Activated naive CD4-positive, alpha-beta T cell treated with anti-CD3 and anti-CD28 coated beads, Interleukin-2, amount 50 U/mL, for 72 hours (primary cell): ENCODE data around the gene ACP7. TPM values are rescaled to one million over a fixed set of nuclear protein-coding genes. Genes with fewer than 3 reads are reported as not detected.
"Not testable (repeated sequence)": the region's sequence is repeated elsewhere in the genome, so short reads cannot be mapped to it uniquely, and the experiment has no call there.

ENCODE experiments used
- ATAC-seq, 2 donors: fragments of 150-1000 bp; cut with Tn5 transposase; 2 replicates each; pipeline ENCODE4 v1.10.0; 2021; ENCODE audit warnings: mild to moderate bottlenecking in 2 of 2, moderate library complexity in 2 of 2
- DNase-seq, 2 donors: peaks; one replicate each; pipeline ENCODE4 v3.0.0; 2021 to 2022; ENCODE audit warnings: low spot score in 2 of 2
- H3K27ac Mint-ChIP-seq, 2 donors: one replicate each; pipeline ENCODE4 v1.8.0; 2022; ENCODE audit warnings: mild to moderate bottlenecking in 2 of 2, mixed read lengths in 2 of 2
- H3K36me3 Mint-ChIP-seq, 2 donors: one replicate each; pipeline ENCODE4 v1.8.0; 2022; ENCODE audit warnings: mixed read lengths in 2 of 2
- H3K9me3 Mint-ChIP-seq, 2 donors: one replicate each; pipeline ENCODE4 v1.8.0; 2022; ENCODE audit warnings: mixed read lengths in 2 of 2
- total RNA-seq, 2 donors: library from RNA; stranded (reverse); gene quantifications; one replicate each; pipeline ENCODE4 v1.2.3, GENCODE V29; 2022

Gene ACP7
- total RNA-seq, 2 donors from 2014 or later, result 0.08 TPM; not detected in 1

- Mint-ChIP-seq H3K9me3 (no peaks in the 10 kb centered on the region), H3K27ac (no peak overlapping the region)
- DNase-seq, result no peak
Observed at GRCh38 chr19:39115105-39115847, 31.1 kb downstream of the ACP7 start.

GRCh38 chr19:39117023-39117422 is 32.9 kb downstream of the ACP7 start:
- not testable (repeated sequence) for H3K27ac Mint-ChIP-seq, ATAC-seq, H3K36me3 Mint-ChIP-seq, H3K9me3 Mint-ChIP-seq, DNase-seq

More at GRCh38 chr19:39115105-39115847, 31.1 kb downstream of the ACP7 start:
- ATAC-seq, result no peak
- H3K36me3 Mint-ChIP-seq, result no peaks in the 10 kb centered on the region

- ATAC-seq, result no peak
- no peaks in the 10 kb centered on the region for H3K36me3 Mint-ChIP-seq
- H3K9me3 Mint-ChIP-seq, result no peaks in the 10 kb centered on the region
- no peak for DNase-seq
- no peak overlapping the region for H3K27ac Mint-ChIP-seq
Observed at GRCh38 chr19:39119830-39120229, 35.7 kb downstream of the ACP7 start.

GRCh38 chr19:39122934-39123731 is 39.0 kb downstream of the ACP7 start:
- ATAC-seq (no peak), DNase-seq (no peak)
- Mint-ChIP-seq H3K36me3 (peaks cover 0 to 6% of the 10 kb centered on the region in 2 donors), H3K9me3 (no peaks in the 10 kb centered on the region), H3K27ac (peak overlapping the region in 1 of 2 donors; percentile 57)

GRCh38 chr19:39124136-39124764 is 40.1 kb downstream of the ACP7 start:
- peak overlapping the region in 1 of 2 donors; percentile 94 for H3K27ac Mint-ChIP-seq
- ATAC-seq (no peak), DNase-seq (no peak)
- no peaks in the 10 kb centered on the region for H3K9me3 Mint-ChIP-seq
- H3K36me3 Mint-ChIP-seq, result peaks cover 0 to 6% of the 10 kb centered on the region in 2 donors

- H3K9me3 Mint-ChIP-seq, result no peaks in the 10 kb centered on the region
- DNase-seq (no peak), ATAC-seq (no peak)
- H3K27ac Mint-ChIP-seq, result peak overlapping the region; percentile 93 to 94
- H3K36me3 Mint-ChIP-seq, result peaks cover 0 to 6% of the 10 kb centered on the region in 2 donors
Observed at GRCh38 chr19:39125199-39125553, 41.0 kb downstream of the ACP7 start.

- peak; percentile 99 for ATAC-seq
- peaks cover 0 to 6% of the 10 kb centered on the region in 2 donors for H3K36me3 Mint-ChIP-seq
- no peaks in the 10 kb centered on the region for H3K9me3 Mint-ChIP-seq
- H3K27ac Mint-ChIP-seq, result peak within 1 kb of the TSS; percentile 93 to 94
- DNase-seq, result peak; percentile 97 to 98
Observed at GRCh38 chr19:39125554-39126311, 41.6 kb downstream of the ACP7 start, which contains the start of gene PAK4. Gene PAK4, plus strand, starts transcription at chr19:39125786. Its CDS starts 43,768 bp downstream, at chr19:39169554.

- DNase-seq (no peak), ATAC-seq (no peak)
- H3K9me3 Mint-ChIP-seq, result no peaks in the 10 kb centered on the region
- peaks cover 0 to 6% of the 10 kb centered on the region in 2 donors for H3K36me3 Mint-ChIP-seq
- H3K27ac Mint-ChIP-seq, result peak overlapping the region; percentile 93 to 94
Observed at GRCh38 chr19:39126312-39127187, 42.4 kb downstream of the ACP7 start.

- no peak for DNase-seq
- peaks cover 0 to 6% of the 10 kb centered on the region in 2 donors for H3K36me3 Mint-ChIP-seq
- peak overlapping the region in 1 of 2 donors; percentile 31 for H3K27ac Mint-ChIP-seq
- no peak for ATAC-seq
- H3K9me3 Mint-ChIP-seq, result no peaks in the 10 kb centered on the region
Observed at GRCh38 chr19:39127812-39128515, 43.8 kb downstream of the ACP7 start.

- DNase-seq (no peak), ATAC-seq (no peak)
- no peaks in the 10 kb centered on the region for H3K9me3 Mint-ChIP-seq
- H3K27ac Mint-ChIP-seq, result no peak overlapping the region
- peaks cover 0 to 6% of the 10 kb centered on the region in 2 donors for H3K36me3 Mint-ChIP-seq
Observed at GRCh38 chr19:39128516-39129079, 44.4 kb downstream of the ACP7 start.

- DNase-seq (no peak), ATAC-seq (no peak)
- Mint-ChIP-seq H3K36me3 (peaks cover 0 to 6% of the 10 kb centered on the region in 2 donors), H3K27ac (no peak overlapping the region), H3K9me3 (no peaks in the 10 kb centered on the region)
Observed at GRCh38 chr19:39129116-39129515, 44.9 kb downstream of the ACP7 start.

- Mint-ChIP-seq H3K27ac (peak overlapping the region; percentile 23 to 81), H3K36me3 (peaks cover 0 to 3% of the 10 kb centered on the region in 2 donors), H3K9me3 (no peaks in the 10 kb centered on the region)
- DNase-seq (no peak), ATAC-seq (no peak)
Observed at GRCh38 chr19:39130337-39131254, 46.4 kb downstream of the ACP7 start.

- DNase-seq (no peak), ATAC-seq (no peak)
- Mint-ChIP-seq H3K9me3 (no peaks in the 10 kb centered on the region), H3K27ac (peak overlapping the region; percentile 23 to 92), H3K36me3 (no peaks in the 10 kb centered on the region)
Observed at GRCh38 chr19:39131255-39131755, 47.1 kb downstream of the ACP7 start.
